Central memory CD8-positive, alpha-beta T cell (primary cell): Measurements from ENCODE around the gene CTNNAL1.

Experiments used
- ATAC-seq: fragments of 150-1000 bp; cut with Tn5 transposase; replicated peaks from 2 replicates; pipeline ENCODE4 v1.10.0; 2022; ENCODE audit warnings: mild to moderate bottlenecking, moderate FRiP score, moderate number of reproducible peaks; ENCODE audit not compliant: poor library complexity, severe bottlenecking; ENCODE audit errors: extremely low read depth
- DNase-seq, 2 donors: peaks; one replicate each; pipeline ENCODE4 v3.0.0; 2021; ENCODE audit warnings: low spot score in 2 of 2
- H3K27ac Mint-ChIP-seq: one replicate; pipeline ENCODE4 v1.8.0; 2022; ENCODE audit warnings: low read depth, mild to moderate bottlenecking, moderate library complexity, mixed read lengths
- H3K27me3 Mint-ChIP-seq: one replicate; pipeline ENCODE4 v1.8.0; 2022; ENCODE audit warnings: mixed read lengths
- H3K36me3 Mint-ChIP-seq: one replicate; pipeline ENCODE4 v1.8.0; 2022; ENCODE audit warnings: mild to moderate bottlenecking, moderate library complexity, mixed read lengths; ENCODE audit not compliant: insufficient read depth
- H3K4me1 Mint-ChIP-seq: one replicate; pipeline ENCODE4 v1.8.0; 2022; ENCODE audit warnings: mixed read lengths
- H3K4me3 Mint-ChIP-seq: one replicate; pipeline ENCODE4 v1.8.0; 2022; ENCODE audit warnings: mild to moderate bottlenecking, moderate library complexity, mixed read lengths
- H3K9me3 Mint-ChIP-seq: one replicate; pipeline ENCODE4 v1.8.0; 2022; ENCODE audit warnings: mixed read lengths

The CTNNAL1 gene

GRCh38 chr9:109039539-109039938, 26.2 kb upstream of the CTNNAL1 start:
- ATAC-seq (no peak), DNase-seq (no peak)
- no peaks in the 10 kb centered on the region for H3K9me3 Mint-ChIP-seq
- H3K27ac Mint-ChIP-seq = peak overlapping the region; percentile 20
- H3K36me3 Mint-ChIP-seq = peaks cover 20% of the 10 kb centered on the region
- H3K27me3 Mint-ChIP-seq = no peaks in the 10 kb centered on the region
- H3K4me3 Mint-ChIP-seq = no peak overlapping the region
- H3K4me1 Mint-ChIP-seq = peaks cover 9% of the 10 kb centered on the region

- Mint-ChIP-seq H3K27me3 (no peaks in the 10 kb centered on the region), H3K27ac (peak overlapping the region; percentile 20), H3K9me3 (no peaks in the 10 kb centered on the region), H3K4me1 (peaks cover 9% of the 10 kb centered on the region), H3K4me3 (no peak overlapping the region), H3K36me3 (peaks cover 32% of the 10 kb centered on the region)
- no peak for DNase-seq
- ATAC-seq = no peak
Measured at GRCh38 chr9:109037946-109038715, 24.8 kb upstream of the CTNNAL1 start.

GRCh38 chr9:109036744-109037680, 23.7 kb upstream of the CTNNAL1 start:
- DNase-seq = no peak
- Mint-ChIP-seq H3K9me3 (no peaks in the 10 kb centered on the region), H3K27me3 (no peaks in the 10 kb centered on the region), H3K36me3 (peaks cover 38% of the 10 kb centered on the region), H3K27ac (no peak overlapping the region), H3K4me1 (peaks cover 9% of the 10 kb centered on the region), H3K4me3 (no peak overlapping the region)
- ATAC-seq = no peak

GRCh38 chr9:109035684-109036423, 22.6 kb upstream of the CTNNAL1 start:
- Mint-ChIP-seq H3K4me1 (peaks cover 9% of the 10 kb centered on the region), H3K27me3 (no peaks in the 10 kb centered on the region), H3K27ac (no peak overlapping the region), H3K4me3 (no peak overlapping the region), H3K36me3 (peaks cover 38% of the 10 kb centered on the region), H3K9me3 (no peaks in the 10 kb centered on the region)
- ATAC-seq (no peak), DNase-seq (no peak)

GRCh38 chr9:109033941-109034700, 20.8 kb upstream of the CTNNAL1 start:
- peaks cover 3% of the 10 kb centered on the region for H3K4me1 Mint-ChIP-seq
- H3K27ac Mint-ChIP-seq = no peak overlapping the region
- peaks cover 39% of the 10 kb centered on the region for H3K36me3 Mint-ChIP-seq
- ATAC-seq (no peak), DNase-seq (no peak)
- H3K27me3 Mint-ChIP-seq = no peaks in the 10 kb centered on the region
- H3K4me3 Mint-ChIP-seq = no peak overlapping the region
- no peaks in the 10 kb centered on the region for H3K9me3 Mint-ChIP-seq

- Mint-ChIP-seq H3K9me3 (no peaks in the 10 kb centered on the region), H3K27ac (no peak overlapping the region), H3K27me3 (no peaks in the 10 kb centered on the region), H3K4me1 (peaks cover 4% of the 10 kb centered on the region), H3K36me3 (peaks cover 41% of the 10 kb centered on the region), H3K4me3 (no peak overlapping the region)
- DNase-seq (no peak), ATAC-seq (no peak)
Measured at GRCh38 chr9:109031241-109031640, 17.9 kb upstream of the CTNNAL1 start.

- Mint-ChIP-seq H3K36me3 (peaks cover 34% of the 10 kb centered on the region), H3K9me3 (no peaks in the 10 kb centered on the region), H3K27me3 (no peaks in the 10 kb centered on the region), H3K4me3 (no peak overlapping the region), H3K27ac (no peak overlapping the region), H3K4me1 (peaks cover 7% of the 10 kb centered on the region)
- ATAC-seq (no peak), DNase-seq (no peak)
Measured at GRCh38 chr9:109030426-109030825, 17.1 kb upstream of the CTNNAL1 start.

- H3K4me1 Mint-ChIP-seq = peaks cover 13% of the 10 kb centered on the region
- no peak for ATAC-seq
- H3K36me3 Mint-ChIP-seq = peaks cover 23% of the 10 kb centered on the region
- no peak overlapping the region for H3K27ac Mint-ChIP-seq
- no peaks in the 10 kb centered on the region for H3K27me3 Mint-ChIP-seq
- H3K4me3 Mint-ChIP-seq = no peak overlapping the region
- H3K9me3 Mint-ChIP-seq = no peaks in the 10 kb centered on the region
- no peak for DNase-seq
Measured at GRCh38 chr9:109028457-109028856, 15.2 kb upstream of the CTNNAL1 start.

GRCh38 chr9:109027176-109027575, 13.9 kb upstream of the CTNNAL1 start:
- Mint-ChIP-seq H3K4me1 (peaks cover 13% of the 10 kb centered on the region), H3K4me3 (no peak overlapping the region), H3K36me3 (peaks cover 15% of the 10 kb centered on the region), H3K27ac (no peak overlapping the region), H3K9me3 (no peaks in the 10 kb centered on the region), H3K27me3 (no peaks in the 10 kb centered on the region)
- no peak for ATAC-seq
- no peak for DNase-seq

- Mint-ChIP-seq H3K36me3 (peaks cover 13% of the 10 kb centered on the region), H3K4me1 (peaks cover 13% of the 10 kb centered on the region), H3K9me3 (no peaks in the 10 kb centered on the region), H3K4me3 (no peak overlapping the region), H3K27ac (no peak overlapping the region), H3K27me3 (no peaks in the 10 kb centered on the region)
- DNase-seq (no peak), ATAC-seq (no peak)
Measured at GRCh38 chr9:109026306-109026705, 13.0 kb upstream of the CTNNAL1 start.

- H3K27ac Mint-ChIP-seq = no peak overlapping the region
- peaks cover 9% of the 10 kb centered on the region for H3K36me3 Mint-ChIP-seq
- peaks cover 13% of the 10 kb centered on the region for H3K4me1 Mint-ChIP-seq
- DNase-seq (no peak), ATAC-seq (no peak)
- no peaks in the 10 kb centered on the region for H3K27me3 Mint-ChIP-seq
- no peak overlapping the region for H3K4me3 Mint-ChIP-seq
- no peaks in the 10 kb centered on the region for H3K9me3 Mint-ChIP-seq
Measured at GRCh38 chr9:109022873-109023272, 9.6 kb upstream of the CTNNAL1 start.
